Cardiac fibroblast (primary cell): ENCODE results near the gene SP4.

Source experiments
- DNase-seq, 2 donors: peaks; one replicate each; pipeline versions ENCODE4 v3.0.0 to v3.0.0-alpha.2; 2010; ENCODE audit warnings: low read depth in 2 of 2
- H3K4me3 ChIP-seq, 2 donors: replicated peaks in 1 of 2; 1 replicate in 1 of 2; 2 replicates in 1 of 2; pipeline ENCODE4 v1.5.1; 2011; ENCODE audit warnings: low read depth in 2 of 2, low read length in 2 of 2, mild to moderate bottlenecking in 2 of 2, moderate library complexity in 1 of 2
- CTCF ChIP-seq: IDR thresholded peaks from one replicate; pipeline ENCODE4 v1.5.1; 2011; ENCODE audit warnings: low read depth, mild to moderate bottlenecking, low read length, inconsistent platforms

SP4 gene

GRCh38 chr7:21412410-21412851, 15.5 kb upstream of the SP4 start:
- TF ChIP-seq CTCF, result no peak
- H3K4me3 ChIP-seq, result no peak overlapping the region
- no peak for DNase-seq

- TF ChIP-seq CTCF, result no peak
- DNase-seq, result no peak
- no peak overlapping the region for H3K4me3 ChIP-seq
Measured at GRCh38 chr7:21412957-21413356, 14.9 kb upstream of the SP4 start.

GRCh38 chr7:21413502-21413901, 14.4 kb upstream of the SP4 start:
- no peak for TF ChIP-seq CTCF
- no peak for DNase-seq
- H3K4me3 ChIP-seq, result no peak overlapping the region

- H3K4me3 ChIP-seq, result no peak overlapping the region
- DNase-seq, result no peak
- TF ChIP-seq CTCF, result no peak
Measured at GRCh38 chr7:21414795-21415393, 13.0 kb upstream of the SP4 start.

- no peak for DNase-seq
- no peak overlapping the region for H3K4me3 ChIP-seq
- TF ChIP-seq CTCF, result no peak
Measured at GRCh38 chr7:21417647-21418046, 10.2 kb upstream of the SP4 start.

- H3K4me3 ChIP-seq, result no peak overlapping the region
- no peak for TF ChIP-seq CTCF
- DNase-seq, result no peak
Measured at GRCh38 chr7:21422751-21423150, 5.1 kb upstream of the SP4 start.

- TF ChIP-seq CTCF, result no peak
Measured at GRCh38 chr7:21425290-21425689, 2.6 kb upstream of the SP4 start.

More at GRCh38 chr7:21425290-21425689, 2.6 kb upstream of the SP4 start:
- DNase-seq, result no peak
- no peak overlapping the region for H3K4me3 ChIP-seq
